8988T (cell line): Measurements from ENCODE around the gene ARMH1.

Experiments used
- DNase-seq: peaks from one replicate; pipeline ENCODE4 v3.0.0; 2011

ARMH1 gene

GRCh38 chr1:44672254-44672955, 2.1 kb upstream of the ARMH1 start:
- no peak for DNase-seq

- no peak for DNase-seq
These were observed 1.4 kb upstream of the ARMH1 start for GRCh38 chr1:44672961-44673674.

DNA sequence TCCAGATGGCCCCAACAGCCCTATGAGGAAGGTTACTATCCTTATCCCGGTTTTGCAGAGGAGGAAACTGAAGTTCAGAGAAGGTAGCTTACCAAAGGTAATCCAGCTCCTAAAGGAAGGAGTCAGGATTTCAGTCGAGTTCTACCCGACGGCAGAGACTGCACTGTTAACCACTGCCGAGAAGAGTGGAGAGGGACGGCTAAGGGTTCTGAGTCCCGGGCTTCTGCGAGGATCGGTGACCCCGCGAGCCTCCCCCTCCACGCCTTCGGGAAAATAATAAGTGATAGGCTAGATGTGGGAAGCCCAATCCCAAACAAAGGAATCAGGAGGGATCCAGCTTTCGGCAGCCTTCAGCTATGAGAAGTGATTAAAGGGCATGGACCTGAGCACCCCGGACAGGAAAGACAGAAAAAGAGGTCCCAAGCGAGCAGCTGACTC, 820 bp upstream of the ARMH1 start:
- DNase-seq = no peak

- no peak for DNase-seq
These were observed 672 bp downstream of the ARMH1 start for GRCh38 chr1:44675186-44675585.

DNA sequence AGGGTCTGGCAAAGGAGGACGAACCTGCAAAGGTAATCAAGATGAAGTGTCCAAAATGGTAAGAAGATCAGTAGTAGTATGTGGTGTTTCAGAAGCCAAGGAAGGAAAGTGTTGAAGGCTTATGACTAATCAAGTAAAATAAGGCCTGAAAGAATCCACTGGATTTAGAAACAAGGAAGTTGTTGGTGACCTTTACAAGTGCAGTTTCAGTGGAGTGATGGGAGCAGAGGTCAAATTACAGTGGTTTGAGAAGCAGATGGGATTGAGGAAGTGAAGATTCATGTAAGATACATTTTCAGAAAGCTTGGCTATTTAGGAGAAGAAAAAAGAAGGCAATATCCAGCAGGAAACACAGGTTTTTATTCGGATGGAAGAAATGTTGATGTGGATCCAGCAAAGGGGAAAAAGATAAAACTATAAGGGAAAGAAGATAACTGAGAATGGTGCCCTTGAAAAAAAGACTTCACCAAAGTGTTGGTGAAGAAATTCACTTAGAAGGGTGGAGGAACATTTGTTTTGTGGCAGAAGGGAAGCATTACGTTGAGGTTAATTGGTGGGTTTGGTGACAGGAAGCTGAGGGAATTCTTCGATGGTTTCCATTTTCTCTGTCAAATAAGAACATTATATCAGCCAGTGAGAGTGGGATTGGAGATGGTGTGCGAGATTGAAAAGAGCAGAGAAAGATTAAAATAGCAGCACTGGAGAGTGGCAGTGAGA, 2.1 kb downstream of the ARMH1 start:
- DNase-seq = no peak

- peak; percentile 31 for DNase-seq
These were observed 2.8 kb downstream of the ARMH1 start for GRCh38 chr1:44677201-44677766.

- DNase-seq = no peak
These were observed 3.6 kb downstream of the ARMH1 start for GRCh38 chr1:44678120-44678519.

DNA sequence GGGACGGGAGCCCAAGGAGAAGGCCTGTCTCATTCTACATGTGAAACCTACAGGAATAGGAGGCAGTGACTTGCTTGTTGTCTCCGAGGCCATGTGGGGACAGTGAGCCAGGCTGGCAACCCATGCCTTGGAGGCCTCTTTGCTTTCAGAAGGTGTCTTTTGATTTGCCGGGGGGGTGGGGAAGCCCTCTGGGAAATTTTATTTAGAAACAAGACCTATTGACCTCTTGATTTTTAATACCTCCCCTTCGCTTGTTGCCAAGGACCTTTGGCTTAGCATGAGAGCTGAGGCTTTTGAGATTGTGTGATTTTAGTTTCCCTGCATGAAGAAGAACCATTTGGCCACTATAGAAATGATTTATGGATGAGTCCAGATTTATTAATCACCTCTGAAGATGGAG, 4.1 kb downstream of the ARMH1 start:
- DNase-seq = no peak

GRCh38 chr1:44679468-44679867, 5.0 kb downstream of the ARMH1 start:
- DNase-seq = no peak

DNA sequence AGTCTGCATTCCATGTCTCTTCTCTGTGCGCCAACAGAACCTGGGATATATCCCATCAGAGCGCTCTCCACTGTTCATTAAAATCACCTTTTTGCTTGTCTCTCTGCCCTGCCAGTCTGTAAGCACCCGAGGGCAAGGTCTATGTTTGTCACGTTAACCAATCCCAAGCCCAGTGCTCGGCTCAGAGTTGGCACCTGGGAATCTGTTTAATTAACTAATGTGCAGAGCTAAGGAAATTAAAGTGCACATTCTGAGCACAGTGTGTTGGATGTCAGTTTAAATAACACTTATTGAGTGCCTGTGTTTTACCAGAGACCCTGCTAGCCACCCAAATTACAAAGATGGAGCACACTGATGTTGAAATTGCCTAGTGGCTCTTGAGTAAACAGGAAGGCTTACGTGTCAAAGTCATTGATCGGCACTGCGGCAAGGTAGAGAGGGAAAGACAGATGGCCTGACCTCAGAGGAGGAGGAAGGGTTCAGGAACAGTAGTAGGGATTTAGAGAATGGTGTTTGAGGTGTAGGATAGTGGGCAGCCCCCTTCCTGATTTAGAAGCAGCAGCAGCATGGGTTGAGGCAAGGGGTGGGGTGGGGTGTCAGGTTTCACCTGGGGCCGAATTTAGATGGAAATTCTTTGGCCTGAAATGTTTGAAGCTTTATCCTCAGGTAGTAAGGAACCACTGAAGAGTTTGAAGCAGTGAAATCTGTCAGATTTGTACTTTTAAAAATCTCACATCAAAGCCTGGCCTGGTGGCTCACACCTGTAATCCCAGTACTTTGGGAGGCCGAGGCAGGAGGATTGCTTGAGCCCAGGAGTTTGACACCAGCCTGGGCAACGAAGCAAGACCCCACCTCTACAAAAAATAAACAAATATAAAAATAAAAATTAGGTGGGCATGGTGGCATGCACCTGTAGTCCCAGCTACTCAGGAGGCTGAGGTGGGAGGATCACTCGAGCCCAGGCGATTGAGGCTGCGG, 7.7 kb downstream of the ARMH1 start:
- DNase-seq = no peak

DNA sequence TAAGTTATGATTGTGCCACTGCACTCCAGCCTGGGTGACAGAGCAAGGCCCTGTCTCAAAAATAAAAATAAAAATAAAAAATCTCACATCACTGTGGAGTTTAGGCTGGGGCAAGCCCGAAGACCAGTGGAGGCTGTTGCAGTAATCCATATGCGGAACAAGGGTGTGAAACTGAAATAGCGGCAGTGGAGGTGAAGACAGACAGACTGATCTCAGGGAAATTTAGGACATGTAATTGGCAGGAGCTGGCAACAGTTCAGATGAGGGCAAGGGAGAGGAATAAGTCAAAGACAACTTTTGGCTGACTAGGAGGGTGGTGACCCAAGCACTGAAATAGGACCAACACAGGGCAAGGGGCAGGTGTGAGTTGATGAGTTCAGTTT, 8.4 kb downstream of the ARMH1 start:
- no peak for DNase-seq

GRCh38 chr1:44684525-44684924, 10.0 kb downstream of the ARMH1 start:
- no peak for DNase-seq

DNA sequence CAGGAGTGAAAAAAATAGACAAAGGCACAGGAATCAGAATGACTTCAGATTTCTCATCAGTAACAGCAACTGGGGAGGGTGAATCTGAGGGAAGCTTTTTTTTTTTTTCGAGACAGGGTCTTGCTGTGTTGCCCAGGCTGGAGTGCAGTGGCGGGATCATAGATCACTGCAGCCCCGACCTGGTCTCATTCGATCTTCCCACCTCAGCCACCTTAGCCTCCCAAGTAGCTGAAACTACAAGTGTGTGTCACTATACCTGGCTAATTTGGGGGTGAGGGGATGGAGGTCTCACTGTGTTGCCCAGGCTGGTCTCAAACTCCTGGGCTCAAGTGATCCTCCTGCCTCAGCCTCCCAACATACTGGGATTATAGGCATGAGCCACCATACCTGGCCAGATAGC, 10.7 kb downstream of the ARMH1 start:
- no peak for DNase-seq

- DNase-seq = no peak
These were observed 11.4 kb downstream of the ARMH1 start for GRCh38 chr1:44685881-44686280.

DNA sequence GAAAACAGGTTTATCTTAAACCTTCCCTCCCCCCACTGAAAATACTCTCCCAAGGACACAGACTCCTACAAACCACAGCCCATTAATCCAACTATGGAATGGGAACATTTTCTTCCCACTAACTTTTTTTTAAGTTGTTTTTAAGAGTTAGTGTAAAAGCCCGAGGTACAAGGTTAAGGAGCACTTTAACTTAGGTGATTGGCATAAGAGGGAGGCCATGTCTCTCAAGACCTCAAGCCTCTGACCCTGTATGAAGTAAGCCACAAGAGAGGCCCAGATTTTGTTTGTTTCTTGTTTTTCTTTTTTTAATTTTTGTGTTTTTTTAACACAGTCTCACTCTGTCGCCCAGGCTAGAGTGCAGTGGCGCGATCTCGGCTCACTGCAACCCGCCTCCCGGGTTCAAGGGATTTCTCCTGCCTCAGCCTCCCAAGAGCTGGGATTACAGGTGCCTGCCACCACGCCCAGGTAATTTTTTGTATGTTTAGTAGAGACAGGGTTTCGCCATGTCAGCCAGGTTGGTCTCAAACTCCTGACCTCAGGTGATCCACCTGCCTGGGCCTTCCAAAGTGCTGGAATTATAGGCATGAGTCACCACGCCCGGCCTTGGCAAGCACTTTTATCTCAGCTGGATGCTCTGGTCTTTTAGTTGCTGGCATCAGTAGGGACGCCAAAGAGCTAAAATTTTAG, 14.4 kb downstream of the ARMH1 start:
- DNase-seq = no peak

DNA sequence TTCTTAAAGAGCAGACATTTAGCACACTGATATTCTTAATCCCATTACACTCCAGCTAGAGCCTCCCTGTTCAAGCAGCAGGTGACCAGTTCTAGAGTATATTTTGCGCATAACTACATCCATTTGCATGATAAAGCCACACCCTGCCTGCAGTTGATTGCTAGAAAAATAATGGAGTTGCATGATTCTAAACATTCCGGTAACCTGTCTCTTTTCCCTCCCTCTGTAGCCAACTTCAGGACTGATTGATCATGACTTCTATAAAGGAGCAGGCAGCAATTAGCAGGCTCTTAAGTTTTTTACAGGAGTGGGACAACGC, 14.9 kb downstream of the ARMH1 start:
- DNase-seq = no peak

GRCh38 chr1:44693159-44693558, 18.6 kb downstream of the ARMH1 start:
- no peak for DNase-seq

GRCh38 chr1:44693900-44694299, 19.4 kb downstream of the ARMH1 start:
- no peak for DNase-seq

- no peak for DNase-seq
These were observed 20.5 kb downstream of the ARMH1 start for GRCh38 chr1:44694863-44695478.

DNA sequence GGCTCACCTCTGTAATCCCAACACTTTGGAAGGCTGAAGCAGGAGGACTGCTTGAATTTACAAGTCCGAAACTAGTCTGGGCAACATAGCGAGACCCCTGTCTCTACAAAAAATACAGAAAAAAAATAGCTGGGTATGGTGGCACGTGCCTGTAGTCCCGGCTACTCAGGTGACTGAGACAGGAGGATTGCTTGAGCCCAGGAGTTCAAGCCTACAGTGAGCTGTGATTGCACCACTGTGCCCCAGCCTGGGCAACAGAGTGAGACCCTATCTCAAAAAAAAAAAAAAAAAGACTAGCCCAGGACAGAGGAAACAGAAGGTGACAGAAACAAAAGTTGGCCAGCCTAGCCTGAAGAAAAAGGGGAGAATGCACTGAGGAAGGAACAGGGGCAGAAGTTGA, 21.2 kb downstream of the ARMH1 start:
- no peak for DNase-seq

GRCh38 chr1:44696101-44696500, 21.6 kb downstream of the ARMH1 start:
- no peak for DNase-seq
